Measurements from ENCODE around the gene C15orf61.

The C15orf61 gene
- long read RNA-seq, donor 1, full-length matches to known transcripts: 19 of 19 reads
- long read RNA-seq, donor 1, partial matches to known transcripts: 0 of 19 reads
- long read RNA-seq, donor 1, other reads (novel, unspliced or antisense): 0 of 19 reads
- long read RNA-seq, donor 2, full-length matches to known transcripts: 25 of 25 reads
- long read RNA-seq, donor 2, partial matches to known transcripts: 0 of 25 reads
- long read RNA-seq, donor 2, other reads (novel, unspliced or antisense): 0 of 25 reads
- long read RNA-seq, donor 3, full-length matches to known transcripts: 16 of 16 reads
- long read RNA-seq, donor 3, partial matches to known transcripts: 0 of 16 reads
- long read RNA-seq, donor 3, other reads (novel, unspliced or antisense): 0 of 16 reads
- long read RNA-seq, donor 4, full-length matches to known transcripts: 17 of 17 reads
- long read RNA-seq, donor 4, partial matches to known transcripts: 0 of 17 reads
- long read RNA-seq, donor 4, other reads (novel, unspliced or antisense): 0 of 17 reads
- long read RNA-seq, donor 5, full-length matches to known transcripts: 16 of 16 reads
- long read RNA-seq, donor 5, partial matches to known transcripts: 0 of 16 reads
- long read RNA-seq, donor 5, other reads (novel, unspliced or antisense): 0 of 16 reads
- long read RNA-seq, donor 6, full-length matches to known transcripts: 30 of 30 reads
- long read RNA-seq, donor 6, partial matches to known transcripts: 0 of 30 reads
- long read RNA-seq, donor 6, other reads (novel, unspliced or antisense): 0 of 30 reads
- long read RNA-seq, donor 7: 0 reads
- long read RNA-seq, donor 8, full-length matches to known transcripts: 15 of 15 reads
- long read RNA-seq, donor 8, partial matches to known transcripts: 0 of 15 reads
- long read RNA-seq, donor 8, other reads (novel, unspliced or antisense): 0 of 15 reads

GRCh38 chr15:67521029-67521782 is at the start of gene C15orf61:
Gene C15orf61, plus strand, starts transcription at chr15:67521131. Its CDS starts 118 bp downstream, at chr15:67521249.
- DNase-seq: peak; percentile 97

- DNase-seq: no peak
These were observed 48.0 kb upstream of the C15orf61 start for GRCh38 chr15:67472957-67473356.

- DNase-seq: no peak
These were observed 46.4 kb upstream of the C15orf61 start for GRCh38 chr15:67474405-67475110.

GRCh38 chr15:67479781-67480505 is 41.0 kb upstream of the C15orf61 start:
- no peak for DNase-seq

- no peak for DNase-seq
These were observed 40.2 kb upstream of the C15orf61 start for GRCh38 chr15:67480741-67481140.

- DNase-seq: no peak
These were observed 39.3 kb upstream of the C15orf61 start for GRCh38 chr15:67481680-67482079.

- no peak for DNase-seq
These were observed 25.3 kb upstream of the C15orf61 start for GRCh38 chr15:67495585-67495984.

- DNase-seq: no peak
These were observed 19.6 kb upstream of the C15orf61 start for GRCh38 chr15:67501177-67501835.

GRCh38 chr15:67501836-67502461 is 19.0 kb upstream of the C15orf61 start:
- no peak for DNase-seq

GRCh38 chr15:67504056-67504455 is 16.9 kb upstream of the C15orf61 start:
- no peak for DNase-seq

GRCh38 chr15:67504796-67505195 is 16.1 kb upstream of the C15orf61 start:
- DNase-seq: no peak

GRCh38 chr15:67505675-67506572 is 15.0 kb upstream of the C15orf61 start:
- no peak for DNase-seq

- no peak for DNase-seq
These were observed 13.9 kb upstream of the C15orf61 start for GRCh38 chr15:67506775-67507747.

- DNase-seq: no peak
These were observed 12.5 kb upstream of the C15orf61 start for GRCh38 chr15:67508407-67508806.

- no peak for DNase-seq
These were observed 11.0 kb upstream of the C15orf61 start for GRCh38 chr15:67509918-67510317.

GRCh38 chr15:67510597-67511190 is 10.2 kb upstream of the C15orf61 start:
- no peak for DNase-seq

GRCh38 chr15:67511606-67512005 is 9.3 kb upstream of the C15orf61 start:
- no peak for DNase-seq
